H9 (cell line): ENCODE results near the gene IL10. TPM values are rescaled to one million over a fixed set of nuclear protein-coding genes. Genes with fewer than 3 reads are reported as not detected.

Source experiments
- DNase-seq: peaks from one replicate; pipeline ENCODE4 v3.0.0-alpha.2; 2017
- H2AFZ ChIP-seq: one replicate; pipeline ENCODE4 v1.6.1; 2013; ENCODE audit warnings: mild to moderate bottlenecking, low read length, control low read depth, moderate library complexity
- H2AK5ac ChIP-seq: 2 replicates; pipeline ENCODE4 v1.6.1; 2013; ENCODE audit warnings: low read length, control low read depth, mixed read lengths; ENCODE audit not compliant: insufficient read length
- H2BK120ac ChIP-seq: one replicate; pipeline ENCODE4 v1.6.1; 2013; ENCODE audit warnings: low read depth, mild to moderate bottlenecking, low read length, control low read depth, inconsistent platforms; ENCODE audit not compliant: poor library complexity, severe bottlenecking
- H2BK12ac ChIP-seq: 2 replicates; pipeline ENCODE4 v1.6.1; 2013; ENCODE audit warnings: low read length, control low read depth, mixed read lengths, low read depth; ENCODE audit not compliant: insufficient read length
- H2BK15ac ChIP-seq: 2 replicates; pipeline ENCODE4 v1.6.1; 2013; ENCODE audit warnings: low read depth, low read length, control low read depth
- H2BK20ac ChIP-seq: one replicate; pipeline ENCODE4 v1.6.1; 2013; ENCODE audit warnings: low read depth, mild to moderate bottlenecking, low read length, control low read depth, inconsistent platforms; ENCODE audit not compliant: poor library complexity, severe bottlenecking
- H2BK5ac ChIP-seq: 2 replicates; pipeline ENCODE4 v1.6.1; 2013; ENCODE audit warnings: low read length, control low read depth, mixed read lengths; ENCODE audit not compliant: insufficient read length
- H3K14ac ChIP-seq: 2 replicates; pipeline ENCODE4 v1.6.1; 2013; ENCODE audit warnings: low read length, control low read depth; ENCODE audit not compliant: insufficient read depth
- H3K18ac ChIP-seq: 2 replicates; pipeline ENCODE4 v1.6.1; 2013; ENCODE audit warnings: low read depth, mild to moderate bottlenecking, mixed read lengths, low read length, control low read depth; ENCODE audit not compliant: insufficient read length
- H3K23ac ChIP-seq: 2 replicates; pipeline ENCODE4 v1.6.1; 2013; ENCODE audit warnings: low read length, control low read depth, mixed read lengths, low read depth; ENCODE audit not compliant: insufficient read length
- H3K23me2 ChIP-seq: 2 replicates; pipeline ENCODE4 v1.6.1; 2013; ENCODE audit warnings: low read depth, mild to moderate bottlenecking, mixed read lengths, low read length, control low read depth; ENCODE audit not compliant: insufficient read length, poor library complexity, severe bottlenecking
- H3K27ac ChIP-seq: 2 replicates; pipeline ENCODE4 v1.5.1; 2013; ENCODE audit warnings: low read length, control low read depth, mixed read lengths, low read depth; ENCODE audit not compliant: insufficient read length
- H3K27me3 ChIP-seq: 2 replicates; pipeline ENCODE4 v1.6.1; 2013; ENCODE audit warnings: low read length, control low read depth, inconsistent platforms; ENCODE audit not compliant: insufficient read depth
- H3K4ac ChIP-seq: 2 replicates; pipeline ENCODE4 v1.6.1; 2013; ENCODE audit warnings: low read depth, mild to moderate bottlenecking, control low read depth, inconsistent platforms, low read length, moderate library complexity
- H3K4me1 ChIP-seq: 2 replicates; pipeline ENCODE4 v1.6.1; 2013; ENCODE audit warnings: low read length, control low read depth, inconsistent platforms; ENCODE audit not compliant: insufficient read depth
- H3K4me2 ChIP-seq: 2 replicates; pipeline ENCODE4 v1.6.1; 2013; ENCODE audit warnings: low read length, control low read depth, mixed read lengths; ENCODE audit not compliant: insufficient read length, insufficient read depth
- H3K56ac ChIP-seq: 2 replicates; pipeline ENCODE4 v1.6.1; 2013; ENCODE audit warnings: low read depth, mild to moderate bottlenecking, mixed read lengths, low read length, control low read depth; ENCODE audit not compliant: insufficient read length
- H3K79me1 ChIP-seq: 2 replicates; pipeline ENCODE4 v1.6.1; 2013; ENCODE audit warnings: low read depth, mild to moderate bottlenecking, moderate library complexity, low read length, control low read depth, inconsistent platforms; ENCODE audit not compliant: insufficient read depth, poor library complexity, severe bottlenecking
- H3K79me2 ChIP-seq: 2 replicates; pipeline ENCODE4 v1.6.1; 2013; ENCODE audit warnings: low read length, control low read depth, inconsistent platforms; ENCODE audit not compliant: insufficient read depth
- H3K9ac ChIP-seq: 2 replicates; pipeline ENCODE4 v1.6.1; 2013; ENCODE audit warnings: low read length, control low read depth, mixed read lengths; ENCODE audit not compliant: insufficient read length; ENCODE audit errors: extremely low read depth
- H3K9me3 ChIP-seq: one replicate; pipeline ENCODE4 v1.6.1; 2013; ENCODE audit warnings: low read depth, low read length, inconsistent platforms; ENCODE audit not compliant: control insufficient read depth
- H3T11ph ChIP-seq: one replicate; pipeline ENCODE4 v1.6.1; 2013; ENCODE audit warnings: mild to moderate bottlenecking, low read length, control low read depth, inconsistent platforms
- H4K20me1 ChIP-seq: one replicate; pipeline ENCODE4 v1.6.1; 2013; ENCODE audit not compliant: control insufficient read depth, insufficient read length, insufficient read depth
- H4K5ac ChIP-seq: 2 replicates; pipeline ENCODE4 v1.6.1; 2013; ENCODE audit warnings: low read depth, mild to moderate bottlenecking, mixed read lengths, low read length, control low read depth; ENCODE audit not compliant: insufficient read length
- H4K8ac ChIP-seq: replicated peaks from 2 replicates; pipeline ENCODE4 v1.6.1; 2013; ENCODE audit warnings: low read length, control low read depth, mixed read lengths, low read depth; ENCODE audit not compliant: insufficient read length
- H4K91ac ChIP-seq: 2 replicates; pipeline ENCODE4 v1.6.1; 2013; ENCODE audit warnings: low read depth, mild to moderate bottlenecking, moderate library complexity, mixed read lengths, low read length, control low read depth; ENCODE audit not compliant: insufficient read length
- H3K27ac Mint-ChIP-seq, 3 experiments: 2 replicates in 2 of 3; 3 replicates in 1 of 3; pipeline ENCODE4 v1.8.0; 2020 to 2021; ENCODE audit warnings: mixed read lengths in 3 of 3, mild to moderate bottlenecking in 1 of 3, moderate library complexity in 1 of 3
- H3K27me3 Mint-ChIP-seq: 2 replicates; pipeline ENCODE4 v1.8.0; 2021; ENCODE audit warnings: low read depth, mild to moderate bottlenecking, moderate library complexity, mixed read lengths
- H3K36me3 Mint-ChIP-seq, 3 experiments: 2 replicates in 2 of 3; 3 replicates in 1 of 3; pipeline ENCODE4 v1.8.0; 2020 to 2021; ENCODE audit warnings: low read depth in 3 of 3, mixed read lengths in 3 of 3; ENCODE audit not compliant: insufficient read depth in 1 of 3
- H3K4me1 Mint-ChIP-seq, 2 experiments: 2 replicates each; pipeline ENCODE4 v1.8.0; 2020; ENCODE audit warnings: mixed read lengths in 2 of 2
- H3K4me3 Mint-ChIP-seq, 2 experiments: 2 replicates in 1 of 2; 3 replicates in 1 of 2; pipeline ENCODE4 v1.8.0; 2020 to 2021; ENCODE audit warnings: mild to moderate bottlenecking in 2 of 2, mixed read lengths in 2 of 2, moderate library complexity in 1 of 2
- H3K9me3 Mint-ChIP-seq, 2 experiments: 2 replicates in 1 of 2; 3 replicates in 1 of 2; pipeline ENCODE4 v1.8.0; 2020; ENCODE audit warnings: mild to moderate bottlenecking in 2 of 2, mixed read lengths in 2 of 2, moderate library complexity in 1 of 2
- WGBS: extraction: QIAGEN DNeasy Blood & Tissue Kit; methylation state at CpG from one replicate; pipeline ENCODE4 v1.1.7; 2013; ENCODE audit warnings: missing lambda C conversion rate, low lambda C conversion rate, mixed read lengths; ENCODE audit not compliant: insufficient read length; ENCODE audit errors: extremely low coverage; 5-methylcytosine and 5-hydroxymethylcytosine counted together
- total RNA-seq: library from RNA; stranded (reverse); gene quantifications from 2 replicates; pipeline ENCODE4 v1.2.1, GENCODE V29; 2021
- TF ChIP-seq, protein P1 (sequence below): fragments of 200-600 bp; sonication (generic); conservative IDR thresholded peaks from 3 replicates; pipeline ENCODE4 v1.8.0; 2021; ENCODE audit warnings: antibody characterized with exemption, mild to moderate bottlenecking

The IL10 gene
- total RNA-seq, 1 experiment from 2014 or later = not detected

DNA sequence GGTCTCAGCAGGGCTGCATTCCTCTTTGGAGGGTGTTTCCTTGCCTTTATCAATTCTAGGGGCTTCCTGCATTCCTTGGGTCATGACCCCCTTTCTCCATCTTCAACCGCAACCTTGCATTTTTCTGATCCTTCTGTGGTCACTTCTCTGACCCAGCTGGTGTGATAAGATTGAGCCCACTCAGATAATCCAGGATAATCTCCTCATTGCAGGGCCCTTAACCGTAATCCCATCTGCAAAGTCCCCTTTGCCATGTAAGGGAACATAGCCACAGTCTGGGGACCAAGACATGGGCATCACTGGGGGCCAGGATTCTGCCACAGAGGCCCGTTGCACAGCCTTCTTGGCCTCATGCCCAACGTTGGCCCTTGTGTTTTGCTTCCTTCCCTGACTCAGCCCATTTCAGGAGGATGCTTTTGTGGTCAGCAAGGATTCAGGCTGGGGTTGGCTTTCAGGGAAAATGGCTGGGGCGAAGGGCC lies 36.7 kb downstream of the IL10 start:
- no peaks in the 10 kb centered on the region for H3K23me2 ChIP-seq
- no peak overlapping the region for H3T11ph ChIP-seq
- no peak overlapping the region for H2BK5ac ChIP-seq
- no peaks in the 10 kb centered on the region for H3K79me2 ChIP-seq
- H3K18ac ChIP-seq = no peak overlapping the region
- no peaks in the 10 kb centered on the region for H3K27me3 ChIP-seq
- H2BK15ac ChIP-seq = no peak overlapping the region
- H3K9me3 ChIP-seq = no peaks in the 10 kb centered on the region
- peaks cover 2% of the 10 kb centered on the region; the same call in 1 of the 2 replicates for H3K4me1 ChIP-seq
- Mint-ChIP-seq H3K4me3 (no peak overlapping the region), H3K9me3 (no peaks in the 10 kb centered on the region), H3K4me1 (peaks cover 9 to 11% of the 10 kb centered on the region in 2 experiments), H3K27me3 (no peaks in the 10 kb centered on the region; the same call in 1 of the 2 replicates), H3K27ac (no peak overlapping the region), H3K36me3 (peaks cover 4 to 24% (median 20%) of the 10 kb centered on the region in 3 experiments; a peak in 6 of 7 replicates)
- H3K79me1 ChIP-seq = no peaks in the 10 kb centered on the region
- H2BK12ac ChIP-seq = no peak overlapping the region
- H3K27ac ChIP-seq = no peak overlapping the region
- H3K4ac ChIP-seq = no peak overlapping the region
- TF ChIP-seq, protein P1, sequence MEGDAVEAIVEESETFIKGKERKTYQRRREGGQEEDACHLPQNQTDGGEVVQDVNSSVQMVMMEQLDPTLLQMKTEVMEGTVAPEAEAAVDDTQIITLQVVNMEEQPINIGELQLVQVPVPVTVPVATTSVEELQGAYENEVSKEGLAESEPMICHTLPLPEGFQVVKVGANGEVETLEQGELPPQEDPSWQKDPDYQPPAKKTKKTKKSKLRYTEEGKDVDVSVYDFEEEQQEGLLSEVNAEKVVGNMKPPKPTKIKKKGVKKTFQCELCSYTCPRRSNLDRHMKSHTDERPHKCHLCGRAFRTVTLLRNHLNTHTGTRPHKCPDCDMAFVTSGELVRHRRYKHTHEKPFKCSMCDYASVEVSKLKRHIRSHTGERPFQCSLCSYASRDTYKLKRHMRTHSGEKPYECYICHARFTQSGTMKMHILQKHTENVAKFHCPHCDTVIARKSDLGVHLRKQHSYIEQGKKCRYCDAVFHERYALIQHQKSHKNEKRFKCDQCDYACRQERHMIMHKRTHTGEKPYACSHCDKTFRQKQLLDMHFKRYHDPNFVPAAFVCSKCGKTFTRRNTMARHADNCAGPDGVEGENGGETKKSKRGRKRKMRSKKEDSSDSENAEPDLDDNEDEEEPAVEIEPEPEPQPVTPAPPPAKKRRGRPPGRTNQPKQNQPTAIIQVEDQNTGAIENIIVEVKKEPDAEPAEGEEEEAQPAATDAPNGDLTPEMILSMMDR = no peak
- no peak overlapping the region for H2BK20ac ChIP-seq
- H2AK5ac ChIP-seq = no peak overlapping the region
- H4K5ac ChIP-seq = no peak overlapping the region
- H3K23ac ChIP-seq = no peak overlapping the region
- no peaks in the 10 kb centered on the region for H4K20me1 ChIP-seq
- no peak overlapping the region for H3K14ac ChIP-seq
- H3K4me2 ChIP-seq = no peak overlapping the region
- no peak overlapping the region for H2AFZ ChIP-seq
- no peak overlapping the region for H3K9ac ChIP-seq
- no CpG with 5 or more reads among the region's 5 CpGs for WGBS
- H3K56ac ChIP-seq = no peak overlapping the region
- no peak overlapping the region for H4K8ac ChIP-seq
- no peak overlapping the region for H4K91ac ChIP-seq
- DNase-seq = no peak
- H2BK120ac ChIP-seq = no peak overlapping the region
